DND-41 (cell line): ENCODE data around the gene SEZ6L2.

Experiments
- EZH2 ChIP-seq: IDR thresholded peaks from 3 replicates; pipeline ENCODE4 v1.6.1; 2012; ENCODE audit warnings: borderline replicate concordance, low read depth, mild to moderate bottlenecking, moderate library complexity, low read length, inconsistent platforms; ENCODE audit not compliant: severe bottlenecking
- TF ChIP-seq, protein P1 (sequence below): IDR thresholded peaks from 2 replicates; pipeline ENCODE4 v1.5.1; 2012; ENCODE audit warnings: borderline replicate concordance, low read length, moderate library complexity, mild to moderate bottlenecking; ENCODE audit not compliant: poor library complexity, severe bottlenecking; ENCODE audit errors: extremely low read depth

DNA sequence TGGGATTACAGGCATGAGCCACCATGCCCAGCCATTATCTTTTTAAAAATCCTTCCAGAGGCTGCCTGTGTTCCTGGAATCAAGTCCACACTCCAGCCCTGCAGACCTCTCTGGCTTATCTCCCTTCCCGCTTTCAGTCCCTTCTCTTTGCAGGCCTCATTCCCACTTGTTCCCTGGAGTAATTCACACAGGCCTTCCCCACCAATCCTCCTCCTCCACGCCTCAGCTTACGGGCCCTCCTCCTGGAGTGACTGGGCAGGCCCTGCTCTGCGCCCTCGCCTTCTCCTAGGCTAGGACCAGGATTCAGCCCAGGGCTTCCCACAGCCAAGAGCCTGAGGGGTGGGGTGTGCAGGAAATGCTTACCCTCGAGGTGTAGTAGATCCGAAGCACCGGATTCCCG is 39.1 kb downstream of the SEZ6L2 start:
- TF ChIP-seq, protein P1, sequence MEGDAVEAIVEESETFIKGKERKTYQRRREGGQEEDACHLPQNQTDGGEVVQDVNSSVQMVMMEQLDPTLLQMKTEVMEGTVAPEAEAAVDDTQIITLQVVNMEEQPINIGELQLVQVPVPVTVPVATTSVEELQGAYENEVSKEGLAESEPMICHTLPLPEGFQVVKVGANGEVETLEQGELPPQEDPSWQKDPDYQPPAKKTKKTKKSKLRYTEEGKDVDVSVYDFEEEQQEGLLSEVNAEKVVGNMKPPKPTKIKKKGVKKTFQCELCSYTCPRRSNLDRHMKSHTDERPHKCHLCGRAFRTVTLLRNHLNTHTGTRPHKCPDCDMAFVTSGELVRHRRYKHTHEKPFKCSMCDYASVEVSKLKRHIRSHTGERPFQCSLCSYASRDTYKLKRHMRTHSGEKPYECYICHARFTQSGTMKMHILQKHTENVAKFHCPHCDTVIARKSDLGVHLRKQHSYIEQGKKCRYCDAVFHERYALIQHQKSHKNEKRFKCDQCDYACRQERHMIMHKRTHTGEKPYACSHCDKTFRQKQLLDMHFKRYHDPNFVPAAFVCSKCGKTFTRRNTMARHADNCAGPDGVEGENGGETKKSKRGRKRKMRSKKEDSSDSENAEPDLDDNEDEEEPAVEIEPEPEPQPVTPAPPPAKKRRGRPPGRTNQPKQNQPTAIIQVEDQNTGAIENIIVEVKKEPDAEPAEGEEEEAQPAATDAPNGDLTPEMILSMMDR, result no peak
- no peak for TF ChIP-seq EZH2
